Adipose tissue (tissue), 3 donors: ENCODE results near the gene ASTL. TPM values are rescaled to one million over a fixed set of nuclear protein-coding genes. Genes with fewer than 3 reads are reported as not detected.

Experiments
- H3K27ac ChIP-seq: one replicate; pipeline ENCODE4 v1.5.1; 2013; ENCODE audit warnings: low read depth, low read length
- WGBS, 3 donors: extraction: QIAGEN DNeasy Blood & Tissue Kit; methylation state at CpG; one replicate each; pipeline ENCODE4 v1.1.7; 2013; 5-methylcytosine and 5-hydroxymethylcytosine counted together
- polyA plus RNA-seq, 3 donors: library from polyadenylated mRNA; stranded (reverse); fragments of 200-250 nt; gene quantifications; one replicate each; pipeline ENCODE4 v1.2.3, GENCODE V29; 2013
- donor health status: healthy with polysubstance abuse.
- donor health status: Bipolar disorder and iron deficiency.
- donor health status: healthy.

Gene ASTL
- under 1 TPM in 1 of 3 donors, not detected in 2; 0.10 TPM for polyA plus RNA-seq

GRCh38 chr2:96138179-96139145 is at the start of gene ASTL:
Gene ASTL, minus strand, starts transcription at chr2:96138502. Its CDS starts 66 bp downstream, at chr2:96138436.
- no peak within 1 kb of the TSS for H3K27ac ChIP-seq
- 9 to 25% (median 17%) methylated on average over 17 of the region's 17 CpGs for WGBS, 3 donors

GRCh38 chr2:96186562-96186961 is 48.3 kb upstream of the ASTL start:
- WGBS, 3 donors, result 64 to 92% (median 89%) methylated on average over 5 of the region's 5 CpGs
- no peak overlapping the region for H3K27ac ChIP-seq

GRCh38 chr2:96185516-96185915 is 47.2 kb upstream of the ASTL start:
- H3K27ac ChIP-seq, result no peak overlapping the region

GRCh38 chr2:96184989-96185388 is 46.7 kb upstream of the ASTL start:
- WGBS, 3 donors, result 83 to 90% (median 86%) methylated on average over 8 of the region's 8 CpGs
- H3K27ac ChIP-seq, result no peak overlapping the region

More at GRCh38 chr2:96185516-96185915, 47.2 kb upstream of the ASTL start:
- WGBS, 3 donors, result 72 to 95% (median 86%) methylated on average over 1 of the region's 1 CpG

GRCh38 chr2:96184188-96184587 is 45.9 kb upstream of the ASTL start:
- H3K27ac ChIP-seq, result no peak overlapping the region
- 84 to 93% (median 91%) methylated on average over 8 of the region's 8 CpGs for WGBS, 3 donors

- H3K27ac ChIP-seq, result no peak overlapping the region
- 73 to 86% (median 85%) methylated on average over 5 of the region's 5 CpGs for WGBS, 3 donors
Measured at GRCh38 chr2:96181529-96181928, 43.2 kb upstream of the ASTL start.

- no peak overlapping the region for H3K27ac ChIP-seq
Measured at GRCh38 chr2:96180521-96180920, 42.2 kb upstream of the ASTL start.

- no peak overlapping the region for H3K27ac ChIP-seq
- WGBS, 3 donors, result 97 to 100% (median 100%) methylated on average over 1 of the region's 1 CpG
Measured at GRCh38 chr2:96180002-96180401, 41.7 kb upstream of the ASTL start.

GRCh38 chr2:96176661-96177060 is 38.4 kb upstream of the ASTL start:
- H3K27ac ChIP-seq, result no peak overlapping the region
- 60 to 70% (median 60%) methylated on average over 4 of the region's 4 CpGs for WGBS, 3 donors

GRCh38 chr2:96175951-96176350 is 37.6 kb upstream of the ASTL start:
- WGBS, 3 donors, result 82 to 91% (median 85%) methylated on average over 6 of the region's 6 CpGs
- H3K27ac ChIP-seq, result no peak overlapping the region

- 50 to 53% (median 51%) methylated on average over 8 of the region's 8 CpGs for WGBS, 3 donors
- no peak overlapping the region for H3K27ac ChIP-seq
Measured at GRCh38 chr2:96174251-96175144, 36.2 kb upstream of the ASTL start.

- WGBS, 3 donors, result 91 to 96% (median 95%) methylated on average over 15 of the region's 15 CpGs
- H3K27ac ChIP-seq, result no peak overlapping the region
Measured at GRCh38 chr2:96171831-96172230, 33.5 kb upstream of the ASTL start.

- H3K27ac ChIP-seq, result no peak overlapping the region
- 92 to 96% (median 94%) methylated on average over 3 of the region's 3 CpGs for WGBS, 3 donors
Measured at GRCh38 chr2:96170626-96171025, 32.3 kb upstream of the ASTL start.

GRCh38 chr2:96169868-96170507 is 31.7 kb upstream of the ASTL start:
- 87 to 90% (median 87%) methylated on average over 2 of the region's 2 CpGs for WGBS, 3 donors
- no peak overlapping the region for H3K27ac ChIP-seq

- 68 to 76% (median 74%) methylated on average over 6 of the region's 6 CpGs for WGBS, 3 donors
- H3K27ac ChIP-seq, result no peak overlapping the region
Measured at GRCh38 chr2:96167407-96168013, 29.2 kb upstream of the ASTL start.

- 83 to 85% (median 84%) methylated on average over 18 of the region's 18 CpGs for WGBS, 3 donors
- no peak overlapping the region for H3K27ac ChIP-seq
Measured at GRCh38 chr2:96164459-96165184, 26.3 kb upstream of the ASTL start.

GRCh38 chr2:96163768-96164429 is 25.6 kb upstream of the ASTL start:
- 53 to 75% (median 56%) methylated on average over 13 of the region's 13 CpGs for WGBS, 3 donors
- H3K27ac ChIP-seq, result no peak overlapping the region
